ENCODE results near the gene ZCCHC14. TPM values are rescaled to one million over a fixed set of nuclear protein-coding genes. Genes with fewer than 3 reads are reported as not detected.

ZCCHC14 gene
- total and polyA plus RNA-seq, 2 donors: 2.7 to 7.3 TPM

- no peak overlapping the region for H3K4me3 ChIP-seq (ENCODE audit: low read length in 2 of 2)
- peaks cover 0 to 4% of the 10 kb centered on the region in 2 donors for H3K27me3 ChIP-seq (ENCODE audit: control insufficient read depth in 2 of 2, insufficient read depth in 1 of 2, low read length in 1 of 2)
- DNase-seq (ENCODE audit: low read depth in 6 of 9, low spot score in 9 of 9): no peak
- H3K36me3 ChIP-seq (ENCODE audit: control insufficient read depth in 2 of 2, insufficient read depth in 2 of 2, low read length in 1 of 2): no peaks in the 10 kb centered on the region
- WGBS: 93% methylated on average over 15 of the region's 15 CpGs
- H3K4me1 ChIP-seq (ENCODE audit: control insufficient read depth in 2 of 2, insufficient read depth in 2 of 2, low read length in 2 of 2): peaks cover 6 to 30% of the 10 kb centered on the region in 2 donors
- no peaks in the 10 kb centered on the region for H3K9me3 ChIP-seq (ENCODE audit: control insufficient read depth in 2 of 2, insufficient read depth in 1 of 2, low read length in 1 of 2)
- no peak overlapping the region for H3K27ac ChIP-seq (ENCODE audit: low read depth in 1 of 2, low read length in 1 of 2)
Observed at GRCh38 chr16:87465879-87466278, 26.9 kb downstream of the ZCCHC14 start.

- Histone ChIP-seq H3K4me3 (ENCODE audit: low read length in 2 of 2) (no peak overlapping the region), H3K4me1 (ENCODE audit: control insufficient read depth in 2 of 2, insufficient read depth in 2 of 2, low read length in 2 of 2) (peaks cover 6 to 30% of the 10 kb centered on the region in 2 donors), H3K9me3 (ENCODE audit: control insufficient read depth in 2 of 2, insufficient read depth in 1 of 2, low read length in 1 of 2) (no peaks in the 10 kb centered on the region), H3K36me3 (ENCODE audit: control insufficient read depth in 2 of 2, insufficient read depth in 2 of 2, low read length in 1 of 2) (no peaks in the 10 kb centered on the region), H3K27me3 (ENCODE audit: control insufficient read depth in 2 of 2, insufficient read depth in 1 of 2, low read length in 1 of 2) (peaks cover 0 to 4% of the 10 kb centered on the region in 2 donors), H3K27ac (ENCODE audit: low read depth in 1 of 2, low read length in 1 of 2) (peak overlapping the region; percentile 43 to 84)
- 38% methylated on average over 8 of the region's 8 CpGs for WGBS
- DNase-seq (ENCODE audit: low read depth in 6 of 9, low spot score in 9 of 9): peak in 1 of 9 donors; percentile 23
Observed at GRCh38 chr16:87465306-87465705, 27.5 kb downstream of the ZCCHC14 start.

- H3K4me1 ChIP-seq (ENCODE audit: control insufficient read depth in 2 of 2, insufficient read depth in 2 of 2, low read length in 2 of 2): peaks cover 6 to 30% of the 10 kb centered on the region in 2 donors
- H3K27ac ChIP-seq (ENCODE audit: low read depth in 1 of 2, low read length in 1 of 2): peak overlapping the region; percentile 64 to 84
- 15% methylated on average over 13 of the region's 13 CpGs for WGBS
- H3K27me3 ChIP-seq (ENCODE audit: control insufficient read depth in 2 of 2, insufficient read depth in 1 of 2, low read length in 1 of 2): peaks cover 0 to 4% of the 10 kb centered on the region in 2 donors
- no peaks in the 10 kb centered on the region for H3K9me3 ChIP-seq (ENCODE audit: control insufficient read depth in 2 of 2, insufficient read depth in 1 of 2, low read length in 1 of 2)
- peak in 2 of 9 donors; percentile 4 to 20 for DNase-seq (ENCODE audit: low read depth in 6 of 9, low spot score in 9 of 9)
- H3K36me3 ChIP-seq (ENCODE audit: control insufficient read depth in 2 of 2, insufficient read depth in 2 of 2, low read length in 1 of 2): no peaks in the 10 kb centered on the region
- H3K4me3 ChIP-seq (ENCODE audit: low read length in 2 of 2): no peak overlapping the region
Observed at GRCh38 chr16:87464691-87465300, 28.0 kb downstream of the ZCCHC14 start.

GRCh38 chr16:87463722-87464690 is 28.8 kb downstream of the ZCCHC14 start:
- H3K9me3 ChIP-seq (ENCODE audit: control insufficient read depth in 2 of 2, insufficient read depth in 1 of 2, low read length in 1 of 2): no peaks in the 10 kb centered on the region
- H3K27ac ChIP-seq (ENCODE audit: low read depth in 1 of 2, low read length in 1 of 2): peak overlapping the region; percentile 70 to 84
- peak in 4 of 9 donors; percentile 13 to 53 (median 16) for DNase-seq (ENCODE audit: low read depth in 6 of 9, low spot score in 9 of 9)
- H3K4me3 ChIP-seq (ENCODE audit: low read length in 2 of 2): no peak overlapping the region
- no peaks in the 10 kb centered on the region for H3K36me3 ChIP-seq (ENCODE audit: control insufficient read depth in 2 of 2, insufficient read depth in 2 of 2, low read length in 1 of 2)
- H3K4me1 ChIP-seq (ENCODE audit: control insufficient read depth in 2 of 2, insufficient read depth in 2 of 2, low read length in 2 of 2): peaks cover 6 to 30% of the 10 kb centered on the region in 2 donors
- 46% methylated on average over 22 of the region's 22 CpGs for WGBS
- H3K27me3 ChIP-seq (ENCODE audit: control insufficient read depth in 2 of 2, insufficient read depth in 1 of 2, low read length in 1 of 2): peaks cover 0 to 4% of the 10 kb centered on the region in 2 donors

GRCh38 chr16:87461466-87461991 is 31.3 kb downstream of the ZCCHC14 start:
- no peak overlapping the region for H3K4me3 ChIP-seq (ENCODE audit: low read length in 2 of 2)
- 64% methylated on average over 11 of the region's 11 CpGs for WGBS

GRCh38 chr16:87460936-87461335 is 31.9 kb downstream of the ZCCHC14 start:
- no peaks in the 10 kb centered on the region for H3K9me3 ChIP-seq (ENCODE audit: control insufficient read depth in 2 of 2, insufficient read depth in 1 of 2, low read length in 1 of 2)
- H3K27ac ChIP-seq (ENCODE audit: low read depth in 1 of 2, low read length in 1 of 2): no peak overlapping the region
- peaks cover 0 to 4% of the 10 kb centered on the region in 2 donors for H3K27me3 ChIP-seq (ENCODE audit: control insufficient read depth in 2 of 2, insufficient read depth in 1 of 2, low read length in 1 of 2)
- no peaks in the 10 kb centered on the region for H3K36me3 ChIP-seq (ENCODE audit: control insufficient read depth in 2 of 2, insufficient read depth in 2 of 2, low read length in 1 of 2)
- DNase-seq (ENCODE audit: low read depth in 6 of 9, low spot score in 9 of 9): no peak
- H3K4me1 ChIP-seq (ENCODE audit: control insufficient read depth in 2 of 2, insufficient read depth in 2 of 2, low read length in 2 of 2): peaks cover 6 to 23% of the 10 kb centered on the region in 2 donors
- no peak overlapping the region for H3K4me3 ChIP-seq (ENCODE audit: low read length in 2 of 2)
- 90% methylated on average over 10 of the region's 10 CpGs for WGBS

More at GRCh38 chr16:87461466-87461991, 31.3 kb downstream of the ZCCHC14 start:
- Histone ChIP-seq H3K27ac (ENCODE audit: low read depth in 1 of 2, low read length in 1 of 2) (no peak overlapping the region), H3K4me1 (ENCODE audit: control insufficient read depth in 2 of 2, insufficient read depth in 2 of 2, low read length in 2 of 2) (peaks cover 6 to 28% of the 10 kb centered on the region in 2 donors), H3K9me3 (ENCODE audit: control insufficient read depth in 2 of 2, insufficient read depth in 1 of 2, low read length in 1 of 2) (no peaks in the 10 kb centered on the region), H3K27me3 (ENCODE audit: control insufficient read depth in 2 of 2, insufficient read depth in 1 of 2, low read length in 1 of 2) (peaks cover 0 to 4% of the 10 kb centered on the region in 2 donors), H3K36me3 (ENCODE audit: control insufficient read depth in 2 of 2, insufficient read depth in 2 of 2, low read length in 1 of 2) (no peaks in the 10 kb centered on the region)
- peak in 1 of 9 donors; percentile 37 for DNase-seq (ENCODE audit: low read depth in 6 of 9, low spot score in 9 of 9)

- H3K27me3 ChIP-seq (ENCODE audit: control insufficient read depth in 2 of 2, insufficient read depth in 1 of 2, low read length in 1 of 2): peaks cover 0 to 2% of the 10 kb centered on the region in 2 donors
- no peaks in the 10 kb centered on the region for H3K36me3 ChIP-seq (ENCODE audit: control insufficient read depth in 2 of 2, insufficient read depth in 2 of 2, low read length in 1 of 2)
- H3K4me3 ChIP-seq (ENCODE audit: low read length in 2 of 2): no peak overlapping the region
- no peak for DNase-seq (ENCODE audit: low read depth in 6 of 9, low spot score in 9 of 9)
- 96% methylated on average over 9 of the region's 9 CpGs for WGBS
- peaks cover 3 to 13% of the 10 kb centered on the region in 2 donors for H3K4me1 ChIP-seq (ENCODE audit: control insufficient read depth in 2 of 2, insufficient read depth in 2 of 2, low read length in 2 of 2)
- no peak overlapping the region for H3K27ac ChIP-seq (ENCODE audit: low read depth in 1 of 2, low read length in 1 of 2)
- H3K9me3 ChIP-seq (ENCODE audit: control insufficient read depth in 2 of 2, insufficient read depth in 1 of 2, low read length in 1 of 2): no peaks in the 10 kb centered on the region
Observed at GRCh38 chr16:87459833-87460232, 33.0 kb downstream of the ZCCHC14 start.

- H3K4me3 ChIP-seq (ENCODE audit: low read length in 2 of 2): no peak overlapping the region
- 97% methylated on average over 15 of the region's 15 CpGs for WGBS
- H3K36me3 ChIP-seq (ENCODE audit: control insufficient read depth in 2 of 2, insufficient read depth in 2 of 2, low read length in 1 of 2): no peaks in the 10 kb centered on the region
- no peak overlapping the region for H3K27ac ChIP-seq (ENCODE audit: low read depth in 1 of 2, low read length in 1 of 2)
- no peaks in the 10 kb centered on the region for H3K27me3 ChIP-seq (ENCODE audit: control insufficient read depth in 2 of 2, insufficient read depth in 1 of 2, low read length in 1 of 2)
- DNase-seq (ENCODE audit: low read depth in 6 of 9, low spot score in 9 of 9): no peak
- no peaks in the 10 kb centered on the region for H3K9me3 ChIP-seq (ENCODE audit: control insufficient read depth in 2 of 2, insufficient read depth in 1 of 2, low read length in 1 of 2)
- peaks cover 0 to 5% of the 10 kb centered on the region in 2 donors for H3K4me1 ChIP-seq (ENCODE audit: control insufficient read depth in 2 of 2, insufficient read depth in 2 of 2, low read length in 2 of 2)
Observed at GRCh38 chr16:87459027-87459426, 33.8 kb downstream of the ZCCHC14 start.
